Ectodermal cell (in vitro differentiated cells): ENCODE data around the gene CAMK2N2.

Experiments used
- H3K27ac ChIP-seq: 2 replicates; pipeline ENCODE4 v1.7.0; 2013; ENCODE audit warnings: mild to moderate bottlenecking, low read depth, low read length; ENCODE audit not compliant: insufficient read depth, poor library complexity, severe bottlenecking
- H3K27me3 ChIP-seq: 2 replicates; pipeline ENCODE4 v1.7.0; 2013; ENCODE audit warnings: mild to moderate bottlenecking, low read length; ENCODE audit not compliant: insufficient read depth, control insufficient read depth, poor library complexity, severe bottlenecking
- H3K36me3 ChIP-seq: one replicate; pipeline ENCODE4 v1.7.0; 2013; ENCODE audit warnings: low read length; ENCODE audit not compliant: control insufficient read depth, insufficient read depth
- H3K4me1 ChIP-seq: one replicate; pipeline ENCODE4 v1.7.0; 2013; ENCODE audit warnings: low read length; ENCODE audit not compliant: control insufficient read depth, insufficient read depth
- H3K4me3 ChIP-seq: 2 replicates; pipeline ENCODE4 v1.7.0; 2013; ENCODE audit warnings: low read depth, low read length, control low read depth; ENCODE audit not compliant: insufficient read depth
- H3K9me3 ChIP-seq: 2 replicates; pipeline ENCODE4 v1.7.0; 2013; ENCODE audit warnings: mild to moderate bottlenecking, low read length, moderate library complexity; ENCODE audit not compliant: control insufficient read depth
- WGBS, 2 experiments: methylation state at CpG; one replicate each; pipeline ENCODE4 v1.1.7; 2013; ENCODE audit warnings: missing lambda C conversion rate in 2 of 2; 5-methylcytosine and 5-hydroxymethylcytosine counted together

Gene CAMK2N2

DNA sequence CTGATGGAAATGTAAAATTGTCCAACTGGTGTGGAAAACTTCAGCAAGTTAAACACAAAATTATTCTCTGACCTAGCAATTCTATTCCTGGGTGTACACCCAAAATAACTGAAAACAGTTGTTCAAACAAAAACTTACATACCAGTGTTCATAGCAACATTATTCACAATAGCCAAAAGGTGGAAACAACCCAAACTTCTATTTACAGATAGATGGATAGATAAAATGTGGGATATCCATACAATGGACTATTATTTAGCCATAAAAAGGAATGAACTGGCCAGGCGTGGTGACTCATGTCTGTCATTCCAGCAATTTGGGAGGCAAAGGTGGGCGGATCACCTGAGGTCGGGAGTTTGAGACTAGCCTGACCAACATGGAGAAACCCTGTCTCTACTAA is 38.8 kb downstream of the CAMK2N2 start:
- H3K36me3 ChIP-seq = no peaks in the 10 kb centered on the region
- no peaks in the 10 kb centered on the region for H3K9me3 ChIP-seq
- no peaks in the 10 kb centered on the region for H3K4me1 ChIP-seq
- WGBS, 2 experiments = 87 to 88% methylated on average over 3 of the region's 3 CpGs
- H3K27me3 ChIP-seq = peaks cover 3% of the 10 kb centered on the region
- H3K4me3 ChIP-seq = no peak overlapping the region
- no peak overlapping the region for H3K27ac ChIP-seq

DNA sequence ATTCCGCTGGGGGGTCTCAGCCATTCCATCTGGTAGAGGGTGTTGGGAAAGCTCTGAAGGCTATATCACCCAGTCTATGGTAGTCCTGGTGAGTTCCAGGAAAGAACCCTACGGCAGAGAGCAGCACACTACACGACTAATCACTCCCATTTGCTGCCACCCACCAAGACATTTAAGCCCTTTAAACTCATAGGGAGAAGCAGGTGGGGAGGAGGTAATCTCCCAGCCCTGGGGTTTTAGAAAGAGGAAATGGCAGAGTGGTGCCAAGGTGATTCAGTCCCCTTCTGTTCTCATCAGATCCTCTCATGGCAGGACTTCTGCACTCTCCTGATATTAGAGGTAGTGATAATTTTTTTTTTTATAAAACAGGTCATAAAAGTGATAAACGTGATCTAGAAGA is 42.5 kb downstream of the CAMK2N2 start:
- Histone ChIP-seq H3K4me1 (no peaks in the 10 kb centered on the region), H3K27ac (no peak overlapping the region), H3K9me3 (no peaks in the 10 kb centered on the region), H3K27me3 (no peaks in the 10 kb centered on the region), H3K4me3 (no peak overlapping the region), H3K36me3 (no peaks in the 10 kb centered on the region)
- 66 to 87% methylated on average over 1 to 3 of the region's 4 CpGs for WGBS, 2 experiments

DNA sequence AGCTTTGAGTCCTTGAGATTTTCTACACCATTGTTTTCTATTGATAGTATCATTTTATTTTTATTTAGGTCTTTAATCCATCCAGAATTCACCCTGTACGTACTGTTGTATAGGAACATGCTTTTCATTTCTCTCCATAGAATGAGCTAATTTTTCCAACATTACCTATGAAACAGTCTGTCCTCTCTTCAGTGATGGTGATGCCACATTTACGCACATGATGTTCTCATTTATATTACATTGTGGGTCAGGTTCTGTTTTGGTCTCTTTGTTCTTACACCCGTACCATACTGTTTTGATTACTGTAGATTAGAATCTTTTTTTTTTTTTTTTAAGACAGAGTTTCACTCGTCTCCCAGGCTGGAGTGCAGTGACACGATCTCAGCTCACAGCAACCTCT is 49.6 kb downstream of the CAMK2N2 start:
- no peaks in the 10 kb centered on the region for H3K27me3 ChIP-seq
- no peaks in the 10 kb centered on the region for H3K4me1 ChIP-seq
- 92 to 95% methylated on average over 4 to 5 of the region's 5 CpGs for WGBS, 2 experiments
- H3K9me3 ChIP-seq = no peaks in the 10 kb centered on the region
- H3K4me3 ChIP-seq = no peak overlapping the region
- H3K27ac ChIP-seq = no peak overlapping the region
- no peaks in the 10 kb centered on the region for H3K36me3 ChIP-seq

DNA sequence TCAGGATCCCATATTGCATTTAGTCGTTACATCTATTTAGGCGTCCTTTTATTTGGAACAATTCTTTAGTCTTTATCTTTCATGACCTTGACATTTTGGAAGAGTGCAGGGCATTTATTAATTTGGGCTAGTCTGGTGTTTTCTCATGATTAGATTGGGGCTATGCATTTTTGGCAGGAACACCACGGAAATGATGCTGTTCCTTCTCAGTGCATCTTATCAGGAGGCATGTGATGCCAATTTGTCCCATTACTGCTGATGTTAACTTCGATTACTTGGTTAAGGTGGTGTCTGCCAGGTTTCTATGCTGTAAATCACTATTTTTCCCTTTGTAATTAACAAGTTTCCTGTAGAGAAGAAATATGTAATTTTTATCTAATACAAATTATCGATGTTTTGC is 50.1 kb downstream of the CAMK2N2 start:
- no peak overlapping the region for H3K4me3 ChIP-seq
- WGBS, 2 experiments = 85 to 89% methylated on average over 3 to 4 of the region's 5 CpGs
- no peak overlapping the region for H3K27ac ChIP-seq
- H3K27me3 ChIP-seq = no peaks in the 10 kb centered on the region
- no peaks in the 10 kb centered on the region for H3K36me3 ChIP-seq
- H3K4me1 ChIP-seq = no peaks in the 10 kb centered on the region
- H3K9me3 ChIP-seq = no peaks in the 10 kb centered on the region
